ENCODE results near the gene NTNG2. TPM values are rescaled to one million over a fixed set of nuclear protein-coding genes. Genes with fewer than 3 reads are reported as not detected.

Gene NTNG2
- total and polyA plus RNA-seq, 10 of the 15 experiments (the other 5 are each of a cell fraction or from before 2014, with no cell fraction given): 0.37 to 0.79 (median 0.45) TPM; not detected in 6

DNA sequence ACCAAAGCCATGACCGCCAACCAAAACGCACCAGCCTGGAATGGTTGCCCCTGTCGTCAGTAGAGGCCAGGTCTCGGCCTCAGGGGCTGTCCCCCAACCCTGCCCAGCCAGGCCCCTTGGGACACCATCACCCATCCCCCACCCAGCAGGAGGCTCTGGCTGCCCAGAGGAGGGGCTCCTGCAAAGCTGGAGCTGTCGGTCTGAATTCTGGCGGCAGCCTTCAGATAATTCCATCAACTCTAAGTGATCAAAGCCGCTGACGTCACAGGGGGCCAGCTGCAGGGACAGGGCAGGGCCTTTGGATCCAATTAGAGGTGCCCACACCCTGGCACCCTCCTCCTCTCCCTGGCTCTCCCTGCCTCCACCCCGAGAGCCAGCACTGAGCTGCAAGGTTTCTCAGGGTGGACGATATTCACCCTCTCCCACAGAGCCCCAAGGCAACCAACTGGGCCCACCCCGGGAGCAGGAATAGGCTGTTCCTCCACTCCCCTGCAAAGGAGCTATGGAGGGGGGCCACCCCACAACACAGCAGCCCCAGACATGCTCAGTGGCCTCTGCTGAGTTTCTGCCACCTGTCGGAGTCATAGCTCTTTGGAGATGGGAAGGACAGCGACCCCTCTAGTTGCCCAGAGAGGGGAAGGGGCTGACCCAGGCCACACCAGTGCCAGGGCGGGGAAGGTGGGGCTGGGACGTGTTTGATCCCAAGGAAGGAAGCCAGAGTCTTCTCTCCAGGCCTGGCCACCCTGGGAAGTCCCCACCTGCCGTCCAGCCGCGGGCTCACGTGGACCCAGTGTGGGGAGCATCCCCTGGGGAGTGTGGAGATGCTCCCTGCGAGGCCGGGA lies 78.4 kb downstream of the NTNG2 start:
- FAIRE-seq (no peak), ATAC-seq (no peak), DNase-seq (ENCODE audit: low read depth, low spot score) (no peak)
- Histone ChIP-seq H2AFZ (ENCODE audit: control insufficient read depth, low read depth, low read length) (peak overlapping the region; percentile 41), H3K4me2 (ENCODE audit: control insufficient read depth, insufficient read depth) (peak overlapping the region; percentile 42), H3K27ac (ENCODE audit: control insufficient read depth, insufficient read depth) (no peak overlapping the region), H3K9ac (ENCODE audit: control insufficient read depth, insufficient read depth, low read length) (no peak overlapping the region), H4K20me1 (ENCODE audit: control insufficient read depth, insufficient read depth) (no peaks in the 10 kb centered on the region), H3K27me3 (replicated peaks in 1 of 2; ENCODE audit: control insufficient read depth in 2 of 2, insufficient read depth in 2 of 2, low read length in 1 of 2) (peaks cover 0 to 6% of the 10 kb centered on the region in 2 experiments; a peak in 1 of 4 replicates), H3K4me3 (no peak overlapping the region; the same call in 1 of the 2 replicates), H3K36me3 (ENCODE audit: control insufficient read depth in 2 of 2, insufficient read depth in 2 of 2, low read length in 1 of 2) (no peaks in the 10 kb centered on the region), H3K4me1 (ENCODE audit: control insufficient read depth, insufficient read depth, low read length) (peaks cover 3% of the 10 kb centered on the region), H3K9me3 (replicated peaks; ENCODE audit: control insufficient read depth, insufficient read depth, low read length) (no peaks in the 10 kb centered on the region), H3K79me2 (ENCODE audit: control insufficient read depth, insufficient read depth, low read length) (no peaks in the 10 kb centered on the region)
- BruUV-seq (replicated peaks): no TSS peak
- POLR2A ChIA-PET: no interaction called here
- SMC1A ChIA-PET (ENCODE audit: uncharacterized antibody, unreplicated experiment): interaction anchor here (0.9 kb wide), 1 partner anchor 483 kb away, joined by 3 read pairs; no protein-coding TSS in a partner anchor
- in situ Hi-C loops (cut with MboI): loop anchor here (25.0 kb wide), 1 partner anchor 653 kb away; no protein-coding TSS in a partner anchor
- RAD21 ChIA-PET (ENCODE audit: unreplicated experiment): interaction anchor here (1.1 to 1.2 kb wide), 2 partner anchors 15 to 484 kb away, joined by 3 to 4 read pairs; no protein-coding TSS in a partner anchor
- CTCF ChIA-PET: interaction anchor here (0.6 to 8.3 kb wide), 6 partner anchors 11 to 480 kb away, joined by 3 to 155 read pairs (median 6); no protein-coding TSS in a partner anchor
- TF ChIP-seq ZBED1 (IDR thresholded peaks at IDR 0.05; ENCODE audit: borderline replicate concordance) (no peak), IKZF1 (conservative IDR thresholded peaks at IDR 0.05) (peak; percentile 33; the same call in 1 of the 2 replicates), SUZ12 (IDR thresholded peaks at IDR 0.05; ENCODE audit: unreplicated experiment) (no peak)
- TF ChIP-seq, protein P1, sequence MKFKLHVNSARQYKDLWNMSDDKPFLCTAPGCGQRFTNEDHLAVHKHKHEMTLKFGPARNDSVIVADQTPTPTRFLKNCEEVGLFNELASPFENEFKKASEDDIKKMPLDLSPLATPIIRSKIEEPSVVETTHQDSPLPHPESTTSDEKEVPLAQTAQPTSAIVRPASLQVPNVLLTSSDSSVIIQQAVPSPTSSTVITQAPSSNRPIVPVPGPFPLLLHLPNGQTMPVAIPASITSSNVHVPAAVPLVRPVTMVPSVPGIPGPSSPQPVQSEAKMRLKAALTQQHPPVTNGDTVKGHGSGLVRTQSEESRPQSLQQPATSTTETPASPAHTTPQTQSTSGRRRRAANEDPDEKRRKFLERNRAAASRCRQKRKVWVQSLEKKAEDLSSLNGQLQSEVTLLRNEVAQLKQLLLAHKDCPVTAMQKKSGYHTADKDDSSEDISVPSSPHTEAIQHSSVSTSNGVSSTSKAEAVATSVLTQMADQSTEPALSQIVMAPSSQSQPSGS (IDR thresholded peaks at IDR 0.05; ENCODE audit: low read length): no peak
- 48% methylated on average over 21 of the region's 21 CpGs for WGBS (ENCODE audit: insufficient coverage, insufficient replicate concordance, low lambda C conversion rate, missing lambda C conversion rate)
- intact Hi-C loops (cut with micrococcal nuclease; ENCODE audit: unreplicated experiment): no loop called here
